Right ventricle myocardium superior (tissue), 1 donor: Measurements from ENCODE around the gene BTNL8. TPM values are rescaled to one million over a fixed set of nuclear protein-coding genes. Genes with fewer than 3 reads are reported as not detected.

Source experiments
- total RNA-seq: library from RNA; stranded (reverse); fragmentation: NEBNext Ultra II Directional; extraction: Animal tissue kit (Norgen Biotek cat#: 25700); gene quantifications from one replicate; pipeline ENCODE4 v1.2.1, GENCODE V29; 2021
- donor health status: DM: no; HTN: yes; CAD: no; lungs with severe emphysema.

Gene BTNL8
- total RNA-seq, 1 donor from 2014 or later: not detected

Other genes with a start within 250 kb of the BTNL8 start
- 5.6 TPM for gene FLT4, start 249.6 kb upstream of the BTNL8 start, total RNA-seq
- gene OR2Y1, start 159.1 kb upstream of the BTNL8 start, total RNA-seq: not detected
- 66.2 TPM for gene MGAT1, start 96.4 kb upstream of the BTNL8 start, total RNA-seq
- 16.6 TPM for gene ZFP62, start 37.9 kb upstream of the BTNL8 start, total RNA-seq
- gene BTNL3, start 89.7 kb downstream of the BTNL8 start, total RNA-seq: not detected
- gene BTNL9, start 141.1 kb downstream of the BTNL8 start, total RNA-seq: 38.9 TPM
- not detected for gene OR2V1, start 232.0 kb downstream of the BTNL8 start, total RNA-seq
- not detected for gene OR2V2, start 248.4 kb downstream of the BTNL8 start, total RNA-seq